H1 (cell line): ENCODE results near the gene GOLGA2. TPM values are rescaled to one million over a fixed set of nuclear protein-coding genes. Genes with fewer than 3 reads are reported as not detected.

Experiments used
- BRCA1 ChIP-seq: IDR thresholded peaks from 2 replicates; pipeline ENCODE4 v1.6.1; 2012; ENCODE audit warnings: low read depth, low read length, improper control_type of control experiment
- CHD7 ChIP-seq: fragments of 300-600 bp; sonication (generic); IDR thresholded peaks from 2 replicates; pipeline ENCODE4 v1.7.1; 2012; ENCODE audit warnings: low read length, moderate library complexity, mild to moderate bottlenecking, inconsistent platforms; ENCODE audit not compliant: insufficient replicate concordance
- CTCF ChIP-seq, 3 experiments: IDR thresholded peaks; 1 replicate in 2 of 3; 2 replicates in 1 of 3; pipeline versions ENCODE4 v1.5.1 to v1.6.1; 2011; ENCODE audit warnings: low read length in 3 of 3, mild to moderate bottlenecking in 3 of 3, inconsistent platforms in 2 of 3, low read depth in 1 of 3, moderate library complexity in 1 of 3; ENCODE audit not compliant: insufficient read depth in 1 of 3; ENCODE audit errors: control extremely low read depth in 1 of 3
- HDAC2 ChIP-seq, 2 experiments: fragments of 300-600 bp in 1 of 2; sonication (generic) in 1 of 2; IDR thresholded peaks; 2 replicates each; pipeline ENCODE4 v1.6.1; 2011 to 2012; ENCODE audit warnings: low read depth in 2 of 2, low read length in 2 of 2, mild to moderate bottlenecking in 2 of 2, moderate library complexity in 2 of 2, borderline replicate concordance in 1 of 2, inconsistent platforms in 1 of 2
- POLR2A ChIP-seq, 2 experiments: IDR thresholded peaks; 1 replicate in 1 of 2; 2 replicates in 1 of 2; pipeline ENCODE4 v1.6.1; 2011; ENCODE audit warnings: low read depth in 2 of 2, low read length in 2 of 2, mild to moderate bottlenecking in 2 of 2; ENCODE audit errors: control extremely low read depth in 1 of 2
- RNF2 ChIP-seq: fragments of 200-900, 300-1000 bp; sonication (generic); IDR thresholded peaks from 2 replicates; pipeline ENCODE4 v1.7.1; 2016; ENCODE audit warnings: borderline replicate concordance, low read depth, mild to moderate bottlenecking, antibody characterized with exemption, low read length; ENCODE audit not compliant: poor library complexity, severe bottlenecking; ENCODE audit errors: missing control alignments
- SIRT6 ChIP-seq: IDR thresholded peaks from one replicate; pipeline ENCODE4 v1.7.1; 2012; ENCODE audit warnings: low read length, inconsistent platforms
- SP1 ChIP-seq: IDR thresholded peaks from 2 replicates; pipeline ENCODE4 v1.6.1; 2011; ENCODE audit warnings: low read depth, low read length
- YY1 ChIP-seq: IDR thresholded peaks from 2 replicates; pipeline ENCODE4 v1.6.1; 2011; ENCODE audit warnings: low read depth, mild to moderate bottlenecking, low read length
- polyA plus RNA-seq, 7 experiments: library from polyadenylated mRNA; depleted of rRNA in 3 of 7; stranded (reverse) in 5 of 7; unstranded in 2 of 7; fragments of >200 nt in 5 of 7; fragments of 200-250 nt in 2 of 7; gene quantifications; 1 replicate in 5 of 7; 2 replicates in 1 of 7; 4 replicates in 1 of 7; pipeline versions ENCODE4 v1.2.1 to v1.2.3, GENCODE V29; 2011 to 2013; ENCODE audit warnings: missing spikeins in 2 of 7, mixed read lengths in 2 of 7
- total RNA-seq: library from RNA; stranded (reverse); fragmentation: NEBNext Ultra II Directional; extraction: Animal tissue kit (Norgen Biotek cat#: 25700); gene quantifications from 2 replicates; pipeline ENCODE4 v1.2.1, GENCODE V29; 2021

The GOLGA2 gene
- total and polyA plus RNA-seq, 2 of the 8 experiments (the other 6 are each of a cell fraction or from before 2014, with no cell fraction given) = 13.1 to 43.6 TPM

GRCh38 chr9:128254362-128254761 lies 21.4 kb downstream of the GOLGA2 start (continued):
- no peak for TF ChIP-seq CHD7
- no peak for TF ChIP-seq HDAC2 (IDR thresholded peaks at IDR 0.05; ENCODE audit: borderline replicate concordance in 1 of 2, low read depth in 2 of 2, low read length in 2 of 2)
- no peak for TF ChIP-seq CTCF (IDR thresholded peaks at IDR 0.05; ENCODE audit: control extremely low read depth in 1 of 3, insufficient read depth in 1 of 3, low read depth in 1 of 3, low read length in 3 of 3)
- TF ChIP-seq SP1 = no peak
- TF ChIP-seq RNF2 = no peak
- no peak for TF ChIP-seq YY1
- TF ChIP-seq BRCA1 = no peak
- no peak for TF ChIP-seq SIRT6
- no peak for TF ChIP-seq POLR2A (IDR thresholded peaks at IDR 0.05; ENCODE audit: control extremely low read depth in 1 of 2, low read depth in 2 of 2, low read length in 2 of 2)
